RWPE2 (cell line): ENCODE measurements around the gene PTPN5.

ENCODE experiments used
- ATAC-seq: fragments of 200-7000 bp; cut with Tn5 transposase; 3 replicates; pipeline ENCODE4 v1.9.1; 2021; ENCODE audit warnings: low read depth
- DNase-seq: peaks from one replicate; pipeline ENCODE4 v3.0.0-alpha.2; 2020; ENCODE audit warnings: low spot score
- H3K27ac ChIP-seq: fragments of 450-650 bp; 2 replicates; pipeline ENCODE4 v1.5.1; 2017; ENCODE audit warnings: mild to moderate bottlenecking; ENCODE audit not compliant: poor library complexity, severe bottlenecking
- H3K27me3 ChIP-seq: fragments of 250-450 bp; sonication (Bioruptor Pico); 2 replicates; pipeline ENCODE4 v1.5.1; 2021; ENCODE audit warnings: mild to moderate bottlenecking, moderate library complexity; ENCODE audit not compliant: insufficient read depth, poor library complexity, severe bottlenecking
- H3K36me3 ChIP-seq: fragments of 250-450 bp; sonication (Bioruptor Pico); 2 replicates; pipeline ENCODE4 v1.5.1; 2020; ENCODE audit warnings: low read depth, mild to moderate bottlenecking, moderate library complexity
- H3K4me1 ChIP-seq: fragments of 250-450 bp; sonication (Bioruptor Pico); 2 replicates; pipeline ENCODE4 v1.5.1; 2021; ENCODE audit warnings: mild to moderate bottlenecking, moderate library complexity; ENCODE audit not compliant: insufficient read depth, poor library complexity, severe bottlenecking
- H3K4me3 ChIP-seq: fragments of 250-450 bp; sonication (Bioruptor Pico); 2 replicates; pipeline ENCODE4 v1.5.1; 2021; ENCODE audit warnings: mild to moderate bottlenecking, moderate library complexity; ENCODE audit not compliant: severe bottlenecking
- H3K9me3 ChIP-seq: fragments of 250-450 bp; sonication (Bioruptor Pico); 2 replicates; pipeline ENCODE4 v1.5.1; 2021; ENCODE audit warnings: mild to moderate bottlenecking, moderate library complexity; ENCODE audit not compliant: severe bottlenecking
- CTCF ChIP-seq: fragments of 450-650 bp; IDR thresholded peaks from one replicate; pipeline ENCODE4 v1.5.1; 2017; ENCODE audit warnings: mild to moderate bottlenecking, moderate library complexity; ENCODE audit not compliant: poor library complexity, severe bottlenecking

PTPN5 gene

GRCh38 chr11:18743900-18744514 is 47.6 kb downstream of the PTPN5 start:
- ATAC-seq (no peak), DNase-seq (no peak)
- no peak overlapping the region for H3K27ac ChIP-seq
- no peaks in the 10 kb centered on the region for H3K27me3 ChIP-seq
- H3K4me3 ChIP-seq = no peak overlapping the region
- H3K4me1 ChIP-seq = no peaks in the 10 kb centered on the region
- no peak for TF ChIP-seq CTCF
- no peaks in the 10 kb centered on the region for H3K36me3 ChIP-seq
- no peaks in the 10 kb centered on the region for H3K9me3 ChIP-seq

- ATAC-seq = no peak
Observed at GRCh38 chr11:18743365-18743764, 48.2 kb downstream of the PTPN5 start.

GRCh38 chr11:18741783-18742182 is 49.8 kb downstream of the PTPN5 start:
- H3K27ac ChIP-seq = no peak overlapping the region
- no peaks in the 10 kb centered on the region for H3K36me3 ChIP-seq
- ATAC-seq (no peak), DNase-seq (no peak)
- no peaks in the 10 kb centered on the region for H3K4me1 ChIP-seq
- no peaks in the 10 kb centered on the region for H3K27me3 ChIP-seq
- H3K9me3 ChIP-seq = no peaks in the 10 kb centered on the region
- H3K4me3 ChIP-seq = no peak overlapping the region
- no peak for TF ChIP-seq CTCF

More at GRCh38 chr11:18743365-18743764, 48.2 kb downstream of the PTPN5 start:
- no peaks in the 10 kb centered on the region for H3K9me3 ChIP-seq
- no peaks in the 10 kb centered on the region for H3K36me3 ChIP-seq
- no peak overlapping the region for H3K4me3 ChIP-seq
- no peaks in the 10 kb centered on the region for H3K27me3 ChIP-seq
- no peak for DNase-seq
- no peak for TF ChIP-seq CTCF
- H3K4me1 ChIP-seq = no peaks in the 10 kb centered on the region
- no peak overlapping the region for H3K27ac ChIP-seq

- Histone ChIP-seq H3K36me3 (no peaks in the 10 kb centered on the region), H3K4me3 (no peak overlapping the region), H3K4me1 (no peaks in the 10 kb centered on the region), H3K27ac (no peak overlapping the region), H3K27me3 (no peaks in the 10 kb centered on the region), H3K9me3 (no peaks in the 10 kb centered on the region)
- no peak for ATAC-seq
- no peak for TF ChIP-seq CTCF
- DNase-seq = no peak
Observed at GRCh38 chr11:18739685-18740084, 51.9 kb downstream of the PTPN5 start.

DNA sequence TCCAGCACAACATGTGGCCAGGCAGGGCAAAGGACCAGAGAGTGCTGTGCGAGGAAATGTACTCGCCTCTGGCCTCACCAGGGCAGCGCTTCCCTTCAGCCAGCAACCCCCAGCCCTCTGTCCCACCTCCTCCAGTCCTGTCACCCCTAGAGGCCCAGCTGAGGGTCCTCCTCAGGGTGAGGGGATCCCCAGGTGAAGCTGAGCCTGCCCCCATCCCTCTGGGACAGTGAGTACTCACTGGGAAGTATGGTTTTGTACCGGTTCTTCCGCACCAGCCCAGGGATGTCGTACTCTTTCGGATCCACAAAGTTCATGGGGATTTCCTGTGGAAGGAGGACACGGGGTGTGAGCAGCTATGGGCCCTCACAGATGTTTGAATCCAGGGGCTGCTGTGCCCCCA is 54.0 kb downstream of the PTPN5 start:
- Histone ChIP-seq H3K27me3 (no peaks in the 10 kb centered on the region), H3K36me3 (no peaks in the 10 kb centered on the region), H3K4me3 (no peak overlapping the region), H3K4me1 (no peaks in the 10 kb centered on the region), H3K27ac (no peak overlapping the region), H3K9me3 (no peaks in the 10 kb centered on the region)
- DNase-seq (no peak), ATAC-seq (no peak)
- TF ChIP-seq CTCF = no peak
